Spleen (tissue), 7 donors: Measurements from ENCODE around the gene CCNJ.

Source experiments
- CTCF ChIP-seq, 11 experiments: fragments of 200-600 bp in 7 of 11; fragments of 450-650 bp in 4 of 11; sonication (generic) in 4 of 11; IDR thresholded peaks in 8 of 11; conservative IDR thresholded peaks in 3 of 11; 1 replicate in 7 of 11; 2 replicates in 4 of 11; pipeline versions ENCODE4 v1.4.0 to v1.8.0; 2016 to 2021; ENCODE audit warnings: antibody characterized with exemption in 11 of 11, inconsistent platforms in 4 of 11, mild to moderate bottlenecking in 1 of 11
- POLR2A ChIP-seq, 3 donors: fragments of 450-650 bp; IDR thresholded peaks; one replicate each; pipeline ENCODE4 v1.5.1; 2017; ENCODE audit warnings: antibody characterized with exemption in 3 of 3, mild to moderate bottlenecking in 1 of 3
- POLR2AphosphoS5 ChIP-seq, 3 donors: sonication (generic); formaldehyde crosslinking; IDR thresholded peaks; one replicate each; pipeline ENCODE4 v1.5.1; 2017; ENCODE audit warnings: antibody characterized with exemption in 3 of 3
- donor health status: DM: no; HTN: no; CAD: no; lungs with moderate emphysema.
- donor health status: DM: no; HTN: no; CAD: no.
- donor health status: DM: no; HTN: no; CAD: no.

DNA sequence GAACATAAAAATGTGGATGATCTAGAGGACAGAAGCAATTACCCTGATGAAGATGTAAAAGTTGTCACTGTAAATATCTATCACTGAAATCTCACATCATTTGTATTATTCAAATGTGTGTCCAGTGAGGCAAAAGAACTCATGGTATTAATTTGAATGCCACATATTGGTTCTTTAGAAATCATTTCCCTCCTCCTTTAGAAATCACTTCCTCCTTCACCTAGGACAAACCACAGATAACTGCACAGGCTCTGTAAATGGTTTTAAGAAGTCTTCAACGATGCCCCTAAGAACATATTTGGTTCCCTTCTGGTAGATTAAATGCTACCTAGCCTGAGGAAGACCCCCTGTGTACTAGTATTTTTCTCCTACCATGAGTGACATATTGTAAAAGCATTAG is 53.6 kb downstream of the CCNJ start:
- no peak for TF ChIP-seq CTCF (IDR thresholded peaks at IDR 0.05 in 8 of 11, conservative IDR thresholded peaks at IDR 0.05 in 3 of 11)
- TF ChIP-seq POLR2A (IDR thresholded peaks at IDR 0.05), result no peak
- no peak for TF ChIP-seq POLR2AphosphoS5 (IDR thresholded peaks at IDR 0.05)
